ENCODE measurements around the gene FAM118B. TPM values are rescaled to one million over a fixed set of nuclear protein-coding genes. Genes with fewer than 3 reads are reported as not detected.

The FAM118B gene
- total and polyA plus RNA-seq, 2 of the 8 experiments (the other 6 are each of a cell fraction or from before 2014, with no cell fraction given) = 25.3 to 48.3 TPM

DNA sequence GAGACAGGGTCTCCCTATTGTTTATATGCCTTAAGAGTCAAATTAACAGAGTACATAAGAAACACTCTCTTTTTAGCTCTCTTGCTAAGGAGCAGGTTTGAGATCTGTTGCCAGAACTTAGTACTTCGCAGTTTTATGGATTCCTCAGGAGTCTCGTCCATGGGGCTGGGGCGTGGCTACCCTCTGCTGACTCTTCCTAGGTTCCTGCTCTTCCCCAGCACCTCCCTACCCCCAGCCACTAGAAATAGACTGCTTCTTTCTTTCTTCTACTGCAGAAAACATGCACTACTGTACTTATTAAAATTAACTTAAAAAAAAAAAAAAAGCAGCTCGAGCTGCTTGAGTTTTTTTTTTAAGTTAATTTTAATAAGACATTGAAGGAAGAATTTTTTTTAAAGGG, 8.0 kb downstream of the FAM118B start:
- no peak overlapping the region for H3K18ac ChIP-seq (ENCODE audit: extremely low read depth, low read length)
- no peak overlapping the region for H2BK5ac ChIP-seq (ENCODE audit: low read depth, low read length)
- H2AK5ac ChIP-seq (ENCODE audit: low read depth, low read length) = no peak overlapping the region
- H4K20me1 ChIP-seq (replicated peaks in 1 of 2; ENCODE audit: control insufficient read depth in 1 of 2, insufficient read depth in 2 of 2, low read length in 2 of 2) = peaks cover 4% of the 10 kb centered on the region in 2 experiments
- no peaks in the 10 kb centered on the region for H3K23me2 ChIP-seq (ENCODE audit: low read depth, low read length)
- H4K8ac ChIP-seq (ENCODE audit: extremely low read depth, insufficient read depth, low read length) = no peak overlapping the region
- CTCF ChIA-PET (ENCODE audit: partially characterized antibody) = interaction anchor here (0.6 to 0.7 kb wide), 2 partner anchors 15 to 108 kb away, joined by 3 to 5 read pairs; no protein-coding TSS in a partner anchor
- H2AFZ ChIP-seq (ENCODE audit: low read length) = no peak overlapping the region
- no peak overlapping the region for H2BK20ac ChIP-seq (ENCODE audit: low read length)
- DNase-seq (ENCODE audit: low read depth in 1 of 2, low spot score in 2 of 2) (no peak), FAIRE-seq (no peak)
- no peak overlapping the region for H3K4me2 ChIP-seq (ENCODE audit: insufficient read depth in 1 of 2, low read depth in 2 of 2, low read length in 2 of 2)
- no peak overlapping the region for H2BK120ac ChIP-seq (replicated peaks; ENCODE audit: low read depth, low read length)
- no peaks in the 10 kb centered on the region for H3K4me1 ChIP-seq (replicated peaks in 1 of 4; ENCODE audit: control insufficient read depth in 3 of 4, insufficient read depth in 4 of 4, low read length in 3 of 4)
- 77% methylated on average over 4 of the region's 4 CpGs; no CpG with 5 or more reads in 1 of the 2 experiments for WGBS, 2 experiments (ENCODE audit: extremely low coverage in 1 of 2, insufficient coverage in 1 of 2, insufficient read length in 1 of 2, insufficient replicate concordance in 2 of 2, low coverage in 1 of 2, low lambda C conversion rate in 2 of 2, missing lambda C conversion rate in 1 of 2)
- no peak overlapping the region for H3K27ac ChIP-seq (ENCODE audit: low read depth, low read length)
- H3K14ac ChIP-seq (ENCODE audit: insufficient read length) = no peak overlapping the region
- H3K79me1 ChIP-seq (ENCODE audit: low read depth, low read length) = peaks cover 14% of the 10 kb centered on the region
- H3K56ac ChIP-seq (replicated peaks; ENCODE audit: insufficient read length, low read depth, low read length) = no peak overlapping the region
- POLR2A ChIA-PET (ENCODE audit: partially characterized antibody) = interaction anchor here (0.6 to 1.7 kb wide), 5 partner anchors 8 to 139 kb away, joined by 3 to 5 read pairs (median 4); partner anchors contain the start of genes FAM118B and RPUSD4
- no peaks in the 10 kb centered on the region for H3K9me3 ChIP-seq (ENCODE audit: insufficient read depth in 2 of 2, low read depth in 1 of 2, low read length in 1 of 2)
- no peak overlapping the region for H3K4ac ChIP-seq (replicated peaks; ENCODE audit: insufficient read length, low read depth, low read length)
- no peak overlapping the region for H3K9ac ChIP-seq (replicated peaks in 1 of 4; ENCODE audit: extremely low read depth in 1 of 4, low read depth in 3 of 4, low read length in 3 of 4)
- H4K91ac ChIP-seq (replicated peaks; ENCODE audit: insufficient read length, low read length) = no peak overlapping the region
- H3K23ac ChIP-seq (ENCODE audit: insufficient read length) = no peak overlapping the region
- H2BK12ac ChIP-seq (ENCODE audit: low read depth, low read length) = no peak overlapping the region
- peaks cover 12 to 96% of the 10 kb centered on the region in 2 experiments for H3K79me2 ChIP-seq (ENCODE audit: control insufficient read depth in 1 of 2, insufficient read depth in 2 of 2, low read length in 2 of 2)
- no peaks in the 10 kb centered on the region for H3K27me3 ChIP-seq (replicated peaks in 1 of 4; ENCODE audit: control insufficient read depth in 3 of 4, extremely low read depth in 1 of 4, insufficient read depth in 3 of 4, low read length in 3 of 4)
- H4K5ac ChIP-seq (ENCODE audit: insufficient read length, low read depth, low read length) = no peak overlapping the region
- H3K4me3 ChIP-seq (ENCODE audit: extremely low read depth in 1 of 4, insufficient read depth in 2 of 4, low read depth in 3 of 4, low read length in 4 of 4) = no peak overlapping the region
- H3K36me3 ChIP-seq (ENCODE audit: control insufficient read depth in 2 of 4, insufficient read depth in 4 of 4, low read length in 3 of 4) = no peaks in the 10 kb centered on the region
- no peak overlapping the region for H2BK15ac ChIP-seq (ENCODE audit: low read length)
